Osteocyte (in vitro differentiated cells): ENCODE results near the gene KDM3A. TPM values are rescaled to one million over a fixed set of nuclear protein-coding genes. Genes with fewer than 3 reads are reported as not detected.
A peak's percentile ranks its signal among the peaks of the same experiment; 100 is the strongest.

Source experiments
- DNase-seq: peaks from one replicate; pipeline ENCODE4 v3.0.0; 2021; ENCODE audit warnings: mixed read lengths; ENCODE audit not compliant: unreplicated experiment; ENCODE audit errors: extremely low spot score
- H3K27ac Mint-ChIP-seq: one replicate; pipeline ENCODE4 v1.8.0; 2021; ENCODE audit warnings: mild to moderate bottlenecking, mixed read lengths; ENCODE audit not compliant: unreplicated experiment
- H3K27me3 Mint-ChIP-seq: one replicate; pipeline ENCODE4 v1.8.0; 2021; ENCODE audit warnings: mixed read lengths; ENCODE audit not compliant: unreplicated experiment
- H3K36me3 Mint-ChIP-seq: one replicate; pipeline ENCODE4 v1.8.0; 2021; ENCODE audit warnings: mixed read lengths; ENCODE audit not compliant: unreplicated experiment
- H3K4me1 Mint-ChIP-seq: one replicate; pipeline ENCODE4 v1.8.0; 2021; ENCODE audit warnings: mixed read lengths; ENCODE audit not compliant: unreplicated experiment
- H3K4me3 Mint-ChIP-seq: one replicate; pipeline ENCODE4 v1.8.0; 2021; ENCODE audit warnings: mild to moderate bottlenecking, moderate library complexity, mixed read lengths; ENCODE audit not compliant: unreplicated experiment
- H3K9me3 Mint-ChIP-seq: one replicate; pipeline ENCODE4 v1.8.0; 2021; ENCODE audit warnings: mixed read lengths; ENCODE audit not compliant: unreplicated experiment
- CTCF ChIP-seq: fragments of 200-600 bp; sonication (generic); IDR thresholded peaks from 2 replicates; pipeline ENCODE4 v1.5.0; 2021; ENCODE audit warnings: antibody characterized with exemption, mild to moderate bottlenecking, moderate library complexity
- total RNA-seq: library from RNA; stranded (reverse); gene quantifications from 2 replicates; pipeline ENCODE4 v1.2.1, GENCODE V29; 2021

Gene KDM3A
- total RNA-seq, 1 donor from 2014 or later = 44.8 TPM

- Mint-ChIP-seq H3K36me3 (peaks cover 35% of the 10 kb centered on the region), H3K27me3 (no peaks in the 10 kb centered on the region), H3K9me3 (no peaks in the 10 kb centered on the region), H3K4me1 (peaks cover 4% of the 10 kb centered on the region), H3K27ac (no peak overlapping the region), H3K4me3 (no peak overlapping the region)
- TF ChIP-seq CTCF = no peak
- DNase-seq = no peak
Measured at GRCh38 chr2:86512034-86512433, 70.9 kb downstream of the KDM3A start.

DNA sequence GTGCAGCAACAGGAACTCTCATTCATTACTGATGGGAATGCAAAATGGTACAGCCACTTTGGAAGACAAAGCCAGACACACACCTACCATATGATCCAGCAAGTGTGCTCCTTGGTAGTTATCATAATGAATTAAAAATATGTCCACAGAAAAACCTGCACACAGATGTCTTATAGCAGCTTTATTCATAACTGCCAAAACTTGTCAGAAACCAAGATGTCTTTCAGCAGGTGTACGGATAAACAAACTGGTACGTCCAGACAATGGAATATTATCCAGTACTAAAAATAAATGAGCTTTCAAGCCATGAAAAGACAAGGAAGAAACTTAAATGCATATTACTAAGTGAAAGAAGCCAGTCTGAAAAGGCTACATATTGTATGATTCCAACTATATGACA, 71.7 kb downstream of the KDM3A start:
- no peaks in the 10 kb centered on the region for H3K9me3 Mint-ChIP-seq
- DNase-seq = no peak
- H3K27me3 Mint-ChIP-seq = no peaks in the 10 kb centered on the region
- no peak overlapping the region for H3K27ac Mint-ChIP-seq
- no peak for TF ChIP-seq CTCF
- peaks cover 5% of the 10 kb centered on the region for H3K4me1 Mint-ChIP-seq
- H3K36me3 Mint-ChIP-seq = peaks cover 26% of the 10 kb centered on the region
- H3K4me3 Mint-ChIP-seq = no peak overlapping the region

GRCh38 chr2:86513948-86514660, 72.9 kb downstream of the KDM3A start:
- Mint-ChIP-seq H3K4me3 (no peak overlapping the region), H3K4me1 (peaks cover 17% of the 10 kb centered on the region), H3K36me3 (peaks cover 20% of the 10 kb centered on the region), H3K9me3 (no peaks in the 10 kb centered on the region), H3K27me3 (no peaks in the 10 kb centered on the region), H3K27ac (no peak overlapping the region)
- no peak for DNase-seq
- no peak for TF ChIP-seq CTCF

- H3K27me3 Mint-ChIP-seq = no peaks in the 10 kb centered on the region
- peaks cover 6% of the 10 kb centered on the region for H3K36me3 Mint-ChIP-seq
- no peak overlapping the region for H3K27ac Mint-ChIP-seq
- H3K4me3 Mint-ChIP-seq = no peak overlapping the region
- no peak for DNase-seq
- no peaks in the 10 kb centered on the region for H3K9me3 Mint-ChIP-seq
- peak; percentile 51 for TF ChIP-seq CTCF
- H3K4me1 Mint-ChIP-seq = peaks cover 28% of the 10 kb centered on the region
Measured at GRCh38 chr2:86518481-86518880, 77.3 kb downstream of the KDM3A start.

DNA sequence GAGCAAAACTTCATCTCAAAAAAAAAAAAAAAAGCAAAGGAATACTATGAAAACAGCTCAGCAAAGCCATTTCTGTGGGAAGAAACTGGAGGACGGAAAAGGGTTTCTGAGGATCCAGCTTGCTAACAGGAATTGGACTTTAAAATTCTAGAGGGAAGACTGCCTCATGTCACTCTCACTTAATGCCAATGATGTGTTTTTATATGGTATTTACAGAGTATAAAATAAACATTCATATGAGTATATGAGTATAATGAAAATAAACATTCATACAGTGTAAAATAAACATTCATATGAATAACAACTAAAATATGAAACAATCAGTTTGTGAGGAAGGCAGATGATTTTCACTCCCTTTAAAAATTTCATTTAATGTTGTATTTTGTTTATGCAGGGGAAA, 78.2 kb downstream of the KDM3A start:
- Mint-ChIP-seq H3K36me3 (peaks cover 6% of the 10 kb centered on the region), H3K9me3 (no peaks in the 10 kb centered on the region), H3K4me3 (no peak overlapping the region), H3K27ac (peak overlapping the region; percentile 73), H3K4me1 (peaks cover 28% of the 10 kb centered on the region), H3K27me3 (no peaks in the 10 kb centered on the region)
- no peak for TF ChIP-seq CTCF
- DNase-seq = no peak
